Activated naive CD4-positive, alpha-beta T cell treated with anti-CD3 and anti-CD28 coated beads, Interleukin-2, amount 10 ng/mL, durations not matched to agents 7 days and 5 days (primary cell): ENCODE data around the gene SERPINB3.
"Not testable (repeated sequence)": the region's sequence is repeated elsewhere in the genome, so short reads cannot be mapped to it uniquely, and the experiment has no call there.

Source experiments
- CTCF ChIA-PET: fragments of 350-600 bp; sonication (Branson Sonifier 250); formaldehyde crosslinking; loops from one replicate; lab custom pipeline; 2021; ENCODE audit warnings: antibody characterized with exemption; lab: Charles Lee
- DNase-seq: peaks from one replicate; pipeline ENCODE4 v3.0.0-alpha.2; 2020
- H3K27ac Mint-ChIP-seq: one replicate; pipeline ENCODE4 v1.8.0; 2021; ENCODE audit warnings: mild to moderate bottlenecking, moderate library complexity, mixed read lengths
- H3K27me3 Mint-ChIP-seq: one replicate; pipeline ENCODE4 v1.8.0; 2021; ENCODE audit warnings: mild to moderate bottlenecking, mixed read lengths
- H3K36me3 Mint-ChIP-seq: one replicate; pipeline ENCODE4 v1.8.0; 2021; ENCODE audit warnings: mixed read lengths
- H3K4me1 Mint-ChIP-seq: one replicate; pipeline ENCODE4 v1.8.0; 2021; ENCODE audit warnings: mixed read lengths
- H3K4me3 Mint-ChIP-seq: one replicate; pipeline ENCODE4 v1.8.0; 2021; ENCODE audit warnings: mild to moderate bottlenecking, moderate library complexity, mixed read lengths
- H3K9me3 Mint-ChIP-seq: one replicate; pipeline ENCODE4 v1.8.0; 2021; ENCODE audit warnings: mixed read lengths

SERPINB3 gene

DNA sequence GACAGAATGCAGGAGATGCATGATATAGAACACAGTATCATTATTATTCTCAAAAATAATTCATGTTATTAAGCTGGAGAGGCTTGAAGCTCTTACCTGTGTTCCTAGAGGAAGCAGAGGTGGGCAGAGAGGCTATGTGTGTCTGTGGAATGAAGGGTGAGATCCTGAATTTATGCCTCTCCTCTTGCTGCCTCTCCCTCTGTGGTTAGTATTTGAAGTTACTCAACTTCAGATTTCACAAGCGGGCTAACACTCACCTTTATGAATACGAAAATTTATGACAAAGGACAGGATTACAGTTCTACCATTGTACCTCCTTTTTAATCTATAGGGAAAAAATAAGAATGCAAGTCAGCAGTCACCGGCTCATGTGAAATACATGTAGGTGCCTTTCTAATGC lies at the start of gene SERPINB3:
TSS of gene SERPINB3 (minus strand) at position 144 of the 400 bp plus-strand sequence. CDS start 677 bp downstream, outside the sequence.
- DNase-seq, H3K9me3 Mint-ChIP-seq, H3K36me3 Mint-ChIP-seq, H3K4me1 Mint-ChIP-seq, H3K27me3 Mint-ChIP-seq, CTCF ChIA-PET, H3K4me3 Mint-ChIP-seq, H3K27ac Mint-ChIP-seq: not testable (repeated sequence)

DNA sequence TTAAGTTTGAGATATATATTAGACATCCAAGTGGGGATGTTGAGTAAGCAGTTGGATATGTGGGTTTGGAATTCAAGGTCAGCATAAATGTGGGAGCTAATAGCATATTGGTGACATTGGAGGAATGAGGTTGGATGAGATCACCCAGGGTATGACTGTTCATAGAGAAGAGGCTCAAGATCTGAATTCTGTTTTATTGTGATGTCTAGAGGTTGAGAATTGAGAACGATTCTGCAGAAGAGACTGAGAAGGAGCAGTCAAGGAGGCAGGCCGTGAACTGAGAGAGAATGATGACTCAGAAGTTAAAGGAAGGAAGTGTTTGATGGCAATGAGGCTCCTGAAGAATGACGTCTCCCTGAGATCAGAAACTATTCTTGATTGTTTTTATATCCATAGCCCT lies 47.0 kb upstream of the SERPINB3 start:
- H3K27me3 Mint-ChIP-seq, result no peaks in the 10 kb centered on the region

DNA sequence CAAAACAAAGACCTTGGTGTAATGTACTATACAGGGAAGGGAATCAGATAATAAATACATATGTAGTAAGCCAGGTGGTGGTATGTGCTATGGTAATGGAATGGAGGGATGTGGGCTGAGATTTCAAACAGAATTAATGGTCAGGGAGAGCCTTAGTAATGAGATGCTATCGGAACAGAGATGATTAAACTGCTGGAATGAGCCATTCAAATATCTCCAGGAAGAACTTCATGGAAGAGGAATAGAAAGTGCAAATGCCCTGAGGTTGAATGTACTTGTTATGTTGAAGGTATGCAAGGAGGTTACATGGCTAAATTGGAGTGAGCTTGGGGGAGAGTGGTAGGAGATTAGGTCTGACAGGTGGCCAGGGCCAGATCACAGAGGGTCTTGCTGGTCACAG lies 46.1 kb upstream of the SERPINB3 start:
- CTCF ChIA-PET, result no interaction called here
- Mint-ChIP-seq H3K27ac (no peak overlapping the region), H3K9me3 (no peaks in the 10 kb centered on the region), H3K36me3 (no peaks in the 10 kb centered on the region), H3K4me1 (no peaks in the 10 kb centered on the region), H3K27me3 (no peaks in the 10 kb centered on the region), H3K4me3 (no peak overlapping the region)
- no peak for DNase-seq

More for the DNA sequence above, 47.0 kb upstream of the SERPINB3 start:
- DNase-seq, result no peak
- no peak overlapping the region for H3K4me3 Mint-ChIP-seq
- no peaks in the 10 kb centered on the region for H3K9me3 Mint-ChIP-seq
- H3K36me3 Mint-ChIP-seq, result no peaks in the 10 kb centered on the region
- no peak overlapping the region for H3K27ac Mint-ChIP-seq
- CTCF ChIA-PET, result no interaction called here
- no peaks in the 10 kb centered on the region for H3K4me1 Mint-ChIP-seq

DNA sequence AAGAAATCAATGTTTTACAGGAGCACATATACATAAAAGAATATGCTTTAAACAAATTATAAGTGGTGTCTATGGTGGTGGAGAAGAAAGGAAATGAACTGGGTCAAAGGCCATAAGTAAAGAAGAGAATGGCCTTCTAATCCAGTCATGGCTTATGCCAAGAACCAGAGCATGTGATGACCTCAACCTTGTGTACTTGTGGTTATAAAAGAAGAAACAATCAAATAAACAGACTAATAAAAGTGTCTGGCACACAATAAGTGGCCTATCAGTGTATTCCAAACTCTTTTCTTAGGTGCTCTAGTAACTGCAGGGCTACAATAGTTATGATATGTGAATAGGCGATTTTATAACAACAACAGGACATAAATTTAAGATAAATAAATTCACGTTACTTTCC lies 43.7 kb upstream of the SERPINB3 start:
- no peaks in the 10 kb centered on the region for H3K27me3 Mint-ChIP-seq
- no peaks in the 10 kb centered on the region for H3K36me3 Mint-ChIP-seq
- no peaks in the 10 kb centered on the region for H3K9me3 Mint-ChIP-seq

DNA sequence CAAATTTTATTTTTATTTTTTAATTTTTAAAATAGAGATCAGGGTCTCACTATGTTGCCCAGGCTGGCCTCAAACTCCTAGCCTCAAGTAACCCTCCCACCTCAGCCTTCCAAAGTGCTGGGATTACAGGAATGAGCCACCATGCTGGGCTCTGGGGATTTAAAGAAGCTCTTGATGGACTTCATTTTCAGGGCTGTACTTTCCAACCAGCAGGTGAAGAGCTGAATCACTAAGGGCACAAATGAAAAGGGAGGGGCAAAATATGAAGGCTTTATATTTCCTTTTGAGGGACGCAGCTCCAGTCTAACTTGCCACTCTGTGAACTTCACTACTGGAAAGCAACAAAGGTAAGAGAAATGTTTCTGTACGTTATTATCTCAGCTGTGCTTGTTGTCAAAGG lies 41.0 kb upstream of the SERPINB3 start, which contains the start of gene SERPINB11:
TSS of gene SERPINB11 (plus strand) at position 301 of the 400 bp plus-strand sequence. CDS start 7,234 bp downstream, outside the sequence.
- H3K36me3 Mint-ChIP-seq, result no peaks in the 10 kb centered on the region
- DNase-seq, result no peak
- no peaks in the 10 kb centered on the region for H3K27me3 Mint-ChIP-seq
- CTCF ChIA-PET, result no interaction called here
- no peak within 1 kb of the TSS for H3K27ac Mint-ChIP-seq
- no peaks in the 10 kb centered on the region for H3K4me1 Mint-ChIP-seq
- H3K4me3 Mint-ChIP-seq, result no peak within 1 kb of the TSS
- no peaks in the 10 kb centered on the region for H3K9me3 Mint-ChIP-seq

More for the DNA sequence above, 43.7 kb upstream of the SERPINB3 start:
- no peak for DNase-seq
- CTCF ChIA-PET, result no interaction called here
- Mint-ChIP-seq H3K4me3 (no peak overlapping the region), H3K27ac (no peak overlapping the region), H3K4me1 (no peaks in the 10 kb centered on the region)

DNA sequence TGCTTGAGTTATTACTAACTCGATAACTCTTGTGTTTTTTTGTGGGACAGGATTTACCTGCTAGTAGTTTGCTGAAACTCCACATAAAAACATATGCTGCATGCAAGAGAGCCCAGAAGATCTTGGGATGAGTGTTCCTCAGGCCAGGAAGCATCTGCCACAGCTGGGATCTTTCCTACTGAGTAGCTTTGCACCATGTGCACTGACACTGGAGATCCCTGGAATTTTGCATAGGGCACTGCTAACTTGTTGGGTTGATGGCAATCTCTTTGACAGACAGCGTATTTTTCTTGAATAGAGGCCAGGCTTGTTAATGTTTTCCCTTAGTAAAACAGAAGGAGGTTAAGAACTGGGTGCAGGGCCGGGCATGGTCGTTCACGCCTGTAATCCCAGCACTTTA lies 40.3 kb upstream of the SERPINB3 start:
- no peaks in the 10 kb centered on the region for H3K9me3 Mint-ChIP-seq
- no peaks in the 10 kb centered on the region for H3K27me3 Mint-ChIP-seq
- no peak overlapping the region for H3K4me3 Mint-ChIP-seq
- no peaks in the 10 kb centered on the region for H3K36me3 Mint-ChIP-seq
- no peaks in the 10 kb centered on the region for H3K4me1 Mint-ChIP-seq
- no peak for DNase-seq
- CTCF ChIA-PET, result no interaction called here
- no peak overlapping the region for H3K27ac Mint-ChIP-seq

DNA sequence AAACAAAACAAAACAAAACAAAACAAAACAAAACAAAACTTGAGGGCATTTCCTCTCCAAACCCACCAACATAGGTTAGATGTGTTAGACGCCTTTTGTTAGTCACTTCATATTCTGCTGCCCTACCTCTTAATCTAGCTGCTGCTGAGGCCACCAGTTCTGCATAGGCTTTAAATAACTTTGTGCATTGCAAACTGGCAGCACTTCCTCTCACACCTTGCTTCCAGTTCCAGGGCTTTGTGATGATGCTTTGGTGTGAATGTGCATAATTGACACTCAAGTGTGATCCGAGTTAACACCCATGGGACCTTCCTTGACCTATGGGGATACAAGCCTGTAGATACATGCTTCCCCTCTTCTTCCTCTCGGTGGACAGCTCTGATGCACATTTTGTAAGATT lies 38.8 kb upstream of the SERPINB3 start:
- CTCF ChIA-PET, result no interaction called here
- no peak overlapping the region for H3K4me3 Mint-ChIP-seq
- H3K36me3 Mint-ChIP-seq, result no peaks in the 10 kb centered on the region
- no peak for DNase-seq
- no peaks in the 10 kb centered on the region for H3K27me3 Mint-ChIP-seq
- no peaks in the 10 kb centered on the region for H3K9me3 Mint-ChIP-seq
- H3K4me1 Mint-ChIP-seq, result no peaks in the 10 kb centered on the region
- no peak overlapping the region for H3K27ac Mint-ChIP-seq

DNA sequence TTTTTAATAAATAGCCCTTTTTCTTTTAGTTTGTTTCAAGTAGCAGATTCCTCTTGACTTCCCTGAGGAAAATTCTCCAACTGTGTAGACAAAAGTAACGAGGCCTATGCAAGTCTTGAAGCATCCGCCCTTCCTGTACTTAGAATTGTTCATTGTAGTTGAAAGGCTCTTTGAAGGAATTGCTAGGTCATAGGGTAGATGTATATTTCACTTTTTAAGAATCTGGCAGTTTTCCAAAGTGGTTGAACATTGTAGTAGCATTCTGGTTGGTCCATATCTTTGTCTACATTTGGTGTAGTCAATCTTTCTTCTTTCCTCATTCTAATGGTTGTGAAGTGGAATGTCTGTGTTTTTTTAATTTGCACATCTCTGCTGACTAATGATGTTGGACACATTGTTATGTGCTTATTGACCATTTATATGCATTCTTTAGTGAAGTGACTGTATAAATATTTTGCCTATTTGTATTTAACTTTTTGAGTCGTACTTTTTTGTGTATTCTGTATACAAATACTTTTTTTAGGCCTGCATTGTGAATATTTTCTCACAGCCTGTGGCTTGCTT lies 35.5 kb upstream of the SERPINB3 start:
- H3K27ac Mint-ChIP-seq, result no peak overlapping the region
- CTCF ChIA-PET, result no interaction called here
- no peaks in the 10 kb centered on the region for H3K9me3 Mint-ChIP-seq
- no peaks in the 10 kb centered on the region for H3K27me3 Mint-ChIP-seq
- no peaks in the 10 kb centered on the region for H3K4me1 Mint-ChIP-seq
- no peaks in the 10 kb centered on the region for H3K36me3 Mint-ChIP-seq
- H3K4me3 Mint-ChIP-seq, result no peak overlapping the region
- no peak for DNase-seq

DNA sequence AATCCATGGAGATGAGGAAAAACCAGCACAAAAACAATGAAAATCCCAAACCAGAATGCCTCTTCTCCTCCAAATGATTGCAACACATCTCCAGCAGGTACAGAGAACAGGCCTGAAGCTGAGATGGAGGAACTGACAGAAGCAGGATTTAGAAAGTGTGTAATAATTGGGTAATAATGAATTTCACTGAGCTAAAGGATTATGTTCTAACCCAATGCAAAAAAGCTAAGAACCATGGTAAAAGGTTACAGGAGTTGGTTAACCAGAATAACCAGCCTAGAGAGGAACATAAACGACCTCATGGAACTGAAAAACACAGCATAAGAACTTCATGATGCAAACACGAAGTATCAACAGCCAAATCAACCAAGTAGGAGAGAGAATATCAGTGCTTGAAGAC lies 27.4 kb upstream of the SERPINB3 start:
- Mint-ChIP-seq H3K4me3 (no peak overlapping the region), H3K4me1 (no peaks in the 10 kb centered on the region), H3K27ac (no peak overlapping the region), H3K36me3 (no peaks in the 10 kb centered on the region), H3K9me3 (peaks cover 3% of the 10 kb centered on the region), H3K27me3 (no peaks in the 10 kb centered on the region)
- CTCF ChIA-PET, result no interaction called here
- no peak for DNase-seq

DNA sequence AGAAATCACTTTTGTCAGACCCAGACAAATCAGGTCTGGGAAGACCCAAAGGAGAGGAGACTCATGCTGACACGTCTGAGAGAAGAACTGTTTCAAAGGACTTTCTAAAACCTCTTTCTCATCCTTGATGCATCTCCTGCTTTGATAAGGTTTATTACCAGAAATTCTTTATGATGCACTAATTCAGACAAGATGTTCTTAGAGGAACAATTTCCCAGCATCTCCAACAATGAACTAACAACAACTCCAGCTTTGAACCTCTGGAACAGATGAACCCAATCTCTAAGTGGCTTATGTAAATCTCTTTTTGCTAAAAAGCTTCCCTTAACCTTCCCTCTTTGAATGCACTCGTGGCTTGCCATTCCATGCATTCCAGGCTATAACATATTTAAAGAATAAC lies 25.2 kb upstream of the SERPINB3 start:
- H3K27ac Mint-ChIP-seq, result no peak overlapping the region
- DNase-seq, result no peak
- no peaks in the 10 kb centered on the region for H3K4me1 Mint-ChIP-seq
- H3K9me3 Mint-ChIP-seq, result peaks cover 3% of the 10 kb centered on the region
- no peak overlapping the region for H3K4me3 Mint-ChIP-seq
- H3K27me3 Mint-ChIP-seq, result no peaks in the 10 kb centered on the region
- CTCF ChIA-PET, result no interaction called here
- no peaks in the 10 kb centered on the region for H3K36me3 Mint-ChIP-seq

DNA sequence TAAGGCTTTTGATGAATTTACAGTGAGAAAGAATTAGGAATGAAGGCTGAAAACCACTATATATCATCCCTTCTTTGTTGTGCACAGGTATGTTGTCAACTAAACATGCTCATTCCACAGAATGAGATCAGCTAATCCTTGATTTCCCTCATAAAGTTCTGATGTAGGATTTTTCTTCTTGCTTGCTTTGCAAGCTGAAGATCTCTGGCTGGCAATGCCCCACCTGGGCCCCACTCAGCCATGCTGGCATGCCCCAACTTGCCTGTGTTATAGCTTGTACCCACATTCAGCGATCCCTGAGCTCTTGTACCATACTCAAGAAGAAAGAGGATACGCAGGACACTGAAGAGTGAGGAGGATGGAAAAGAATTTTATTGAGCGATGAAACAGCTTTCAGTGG lies 23.0 kb upstream of the SERPINB3 start:
- no peak for DNase-seq

DNA sequence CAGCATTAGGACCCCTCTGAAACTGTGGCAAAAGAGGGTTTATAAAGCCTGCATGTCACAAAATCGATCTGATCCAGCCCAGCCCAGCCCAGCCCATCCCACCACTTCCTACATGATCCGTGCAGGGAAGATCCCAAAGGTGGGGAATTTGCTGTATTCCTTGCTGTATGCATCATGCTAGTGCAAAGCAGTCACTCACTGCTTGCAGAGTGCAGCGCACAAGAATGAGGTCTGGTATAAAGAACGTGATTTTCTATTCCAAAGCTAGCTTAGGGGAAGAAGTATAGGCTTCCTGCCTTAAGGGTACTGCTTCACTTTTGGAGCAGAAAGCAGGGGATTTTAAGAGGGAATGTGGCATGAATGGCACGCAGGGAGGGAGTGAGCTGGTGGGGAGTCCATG lies 22.2 kb upstream of the SERPINB3 start:
- Mint-ChIP-seq H3K27ac (peak overlapping the region; percentile 8), H3K9me3 (no peaks in the 10 kb centered on the region), H3K4me3 (no peak overlapping the region), H3K4me1 (no peaks in the 10 kb centered on the region), H3K36me3 (no peaks in the 10 kb centered on the region), H3K27me3 (no peaks in the 10 kb centered on the region)
- DNase-seq, result no peak
- CTCF ChIA-PET, result no interaction called here

More for the DNA sequence above, 23.0 kb upstream of the SERPINB3 start:
- Mint-ChIP-seq H3K4me3 (no peak overlapping the region), H3K4me1 (no peaks in the 10 kb centered on the region), H3K9me3 (no peaks in the 10 kb centered on the region), H3K27me3 (no peaks in the 10 kb centered on the region), H3K27ac (no peak overlapping the region), H3K36me3 (no peaks in the 10 kb centered on the region)
- CTCF ChIA-PET, result no interaction called here

DNA sequence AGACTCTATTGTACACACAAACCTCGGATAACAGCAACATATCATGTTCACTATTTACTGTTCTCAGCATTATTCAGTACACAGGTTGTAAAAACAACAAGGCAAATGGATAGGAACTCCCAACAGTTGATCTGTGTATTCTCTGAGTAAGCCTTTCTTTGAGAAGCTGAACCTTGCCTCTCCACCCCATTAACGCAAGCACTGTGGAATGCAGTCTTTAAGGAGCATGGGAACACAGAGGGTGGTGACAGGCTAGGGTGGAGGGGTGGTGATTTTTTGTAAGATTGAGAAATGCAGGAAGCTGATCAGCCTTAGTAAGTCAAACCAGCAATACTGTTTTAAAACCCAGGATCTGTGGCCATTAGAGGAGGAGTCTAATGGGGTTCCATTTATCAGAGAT lies 21.5 kb upstream of the SERPINB3 start:
- no peak overlapping the region for H3K27ac Mint-ChIP-seq
- CTCF ChIA-PET, result no interaction called here

DNA sequence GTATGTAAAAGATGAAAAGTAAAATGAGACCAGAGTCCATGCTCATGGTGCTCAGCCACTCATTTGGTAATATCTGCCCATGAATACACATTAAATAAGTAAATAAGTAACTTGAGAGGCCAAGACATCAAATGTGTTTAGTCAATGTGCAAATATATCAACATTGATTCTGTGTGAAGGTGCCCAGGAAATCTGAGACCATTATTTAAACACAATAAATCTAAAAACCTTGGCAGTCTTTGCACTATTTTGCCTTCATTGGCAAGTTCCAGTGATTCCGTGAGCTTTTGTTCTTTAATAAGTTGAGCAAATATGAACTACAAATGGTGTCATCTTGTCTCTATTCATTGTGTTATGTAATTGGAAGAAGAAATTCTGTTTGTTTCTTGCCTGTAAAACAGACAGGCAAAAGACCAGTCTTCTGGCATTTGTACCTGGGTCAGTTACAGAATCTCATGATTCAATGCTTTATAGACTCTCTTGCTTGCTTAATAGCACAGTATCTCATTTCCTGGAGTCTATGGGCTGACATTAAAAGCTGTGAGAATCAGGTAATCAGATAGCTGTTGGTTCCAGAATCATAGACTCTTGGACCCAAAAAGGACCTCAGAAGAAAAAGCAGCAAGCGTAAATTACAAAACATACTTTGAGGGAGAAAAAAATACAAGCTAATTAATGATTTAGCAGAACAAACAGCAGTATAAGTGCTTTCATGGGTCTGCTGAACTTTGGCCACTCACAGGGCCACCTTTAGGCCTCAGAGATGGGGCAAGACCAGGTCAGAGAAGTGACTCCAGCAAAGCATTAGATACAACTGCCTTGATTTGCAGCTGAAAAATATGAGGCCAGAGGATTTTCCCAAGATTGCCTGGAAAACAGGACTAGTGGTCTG lies 20.0 kb upstream of the SERPINB3 start:
- DNase-seq, result no peak
- CTCF ChIA-PET, result no interaction called here
- Mint-ChIP-seq H3K27me3 (no peaks in the 10 kb centered on the region), H3K9me3 (no peaks in the 10 kb centered on the region), H3K4me3 (no peak overlapping the region), H3K27ac (no peak overlapping the region), H3K36me3 (no peaks in the 10 kb centered on the region), H3K4me1 (no peaks in the 10 kb centered on the region)

More for the DNA sequence above, 21.5 kb upstream of the SERPINB3 start:
- H3K36me3 Mint-ChIP-seq, result no peaks in the 10 kb centered on the region
- H3K4me1 Mint-ChIP-seq, result no peaks in the 10 kb centered on the region
- H3K9me3 Mint-ChIP-seq, result no peaks in the 10 kb centered on the region
- no peaks in the 10 kb centered on the region for H3K27me3 Mint-ChIP-seq
- no peak overlapping the region for H3K4me3 Mint-ChIP-seq
- DNase-seq, result no peak
